PC-3 (cell line): ENCODE measurements around the gene TMEM127. TPM values are rescaled to one million over a fixed set of nuclear protein-coding genes. Genes with fewer than 3 reads are reported as not detected.
"Not testable (repeated sequence)": the region's sequence is repeated elsewhere in the genome, so short reads cannot be mapped to it uniquely, and the experiment has no call there.

Source experiments
- ATAC-seq: fragments of 200-7000 bp; cut with Tn5 transposase; 2 replicates; pipeline ENCODE4 v1.9.1; 2020; ENCODE audit warnings: mild to moderate bottlenecking, moderate library complexity
- BruUV-seq: library from RNA; stranded (reverse); fragments of 400-500 nt; replicated peaks from 2 replicates; lab custom pipeline; 2021; lab: Mats Ljungman, UMichigan
- CTCF ChIA-PET: fragments of 300-600 bp; sonication (Branson Sonifier 250); formaldehyde crosslinking; loops from one replicate; lab custom pipeline; 2022; ENCODE audit warnings: antibody characterized with exemption; lab: Charles Lee
- POLR2A ChIA-PET: fragments of 300-600 bp; sonication (Branson Sonifier 250); formaldehyde crosslinking; loops from one replicate; lab custom pipeline; 2022; ENCODE audit warnings: antibody characterized with exemption; ENCODE audit not compliant: unreplicated experiment; lab: Charles Lee
- DNase-seq: peaks from one replicate; pipeline ENCODE4 v3.0.0-alpha.2; 2015
- H2AFZ ChIP-seq: fragments of 300-600 bp; sonication (generic); 2 replicates; pipeline ENCODE4 v1.6.0; 2016; ENCODE audit warnings: antibody characterized with exemption, low read length
- H3F3A ChIP-seq: fragments of 300-600 bp; sonication (generic); one replicate; pipeline ENCODE4 v1.6.0; 2017; ENCODE audit warnings: antibody characterized with exemption, low read length, control low read depth, mild to moderate bottlenecking; ENCODE audit not compliant: unreplicated experiment
- H3K27ac ChIP-seq: fragments of 300-600 bp; sonication (generic); 2 replicates; pipeline ENCODE4 v1.5.1; 2016; ENCODE audit warnings: mild to moderate bottlenecking, low read length
- H3K27me3 ChIP-seq: fragments of 300-600 bp; sonication (generic); 2 replicates; pipeline ENCODE4 v1.6.1; 2016; ENCODE audit warnings: low read length, mixed read lengths
- H3K36me3 ChIP-seq: fragments of 300-600 bp; sonication (generic); 2 replicates; pipeline ENCODE4 v1.6.1; 2016; ENCODE audit warnings: low read depth, mixed run types, low read length, mixed read lengths
- H3K4me1 ChIP-seq: fragments of 300-600 bp; sonication (generic); 2 replicates; pipeline ENCODE4 v1.5.1; 2016; ENCODE audit warnings: low read length; ENCODE audit not compliant: insufficient read depth
- H3K4me2 ChIP-seq: fragments of 300-600 bp; sonication (generic); 2 replicates; pipeline ENCODE4 v1.6.0; 2016; ENCODE audit warnings: low read length
- H3K4me3 ChIP-seq: fragments of 300-600 bp; sonication (generic); 2 replicates; pipeline ENCODE4 v1.5.1; 2016; ENCODE audit warnings: mild to moderate bottlenecking, low read length, mixed read lengths
- H3K79me2 ChIP-seq: fragments of 300-600 bp; sonication (generic); 2 replicates; pipeline ENCODE4 v1.6.1; 2017; ENCODE audit warnings: low read length, mixed read lengths
- H3K9ac ChIP-seq: fragments of 300-600 bp; sonication (generic); 2 replicates; pipeline ENCODE4 v1.6.0; 2016; ENCODE audit warnings: mild to moderate bottlenecking, low read length
- H3K9me2 ChIP-seq: fragments of 300-600 bp; sonication (generic); replicated peaks from 2 replicates; pipeline ENCODE4 v1.6.1; 2016; ENCODE audit warnings: mixed run types, low read length, mixed read lengths
- H3K9me3 ChIP-seq: fragments of 300-600 bp; sonication (generic); 2 replicates; pipeline ENCODE4 v1.6.1; 2016; ENCODE audit warnings: low read length, mixed read lengths
- H4K20me1 ChIP-seq: fragments of 300-600 bp; sonication (generic); 2 replicates; pipeline ENCODE4 v1.6.1; 2016; ENCODE audit warnings: low read length, mixed read lengths
- CTCF ChIP-seq: fragments of 300-600 bp; sonication (generic); conservative IDR thresholded peaks from 2 replicates; pipeline ENCODE4 v1.5.1; 2017; ENCODE audit warnings: antibody characterized with exemption, low read depth, mild to moderate bottlenecking, low read length
- EZH2 ChIP-seq: fragments of 300-600 bp; sonication (generic); IDR thresholded peaks from one replicate; pipeline ENCODE4 v1.6.1; 2017; ENCODE audit warnings: antibody characterized with exemption, mild to moderate bottlenecking, low read length; ENCODE audit not compliant: unreplicated experiment
- EZH2phosphoT487 ChIP-seq: fragments of 300-600 bp; sonication (generic); IDR thresholded peaks from 2 replicates; pipeline ENCODE4 v1.6.1; 2018; ENCODE audit warnings: mild to moderate bottlenecking, antibody characterized with exemption, low read length, borderline replicate concordance
- intact Hi-C: fragments of 100-400 bp; cut with micrococcal nuclease; formaldehyde crosslinking; loops from 2 replicates; pipeline ENCODE4 v1.9.0; 2023
- total RNA-seq: library from RNA; depleted of rRNA; stranded (reverse); fragments of >200 nt; gene quantifications from 2 replicates; pipeline ENCODE4 v1.2.3, GENCODE V29; 2014

TMEM127 gene
- total RNA-seq, 1 experiment from 2014 or later = 31.9 TPM

- no TSS peak for BruUV-seq
- Histone ChIP-seq H3K27ac (no peak overlapping the region), H3K4me2 (no peak overlapping the region), H3F3A (peaks cover 5% of the 10 kb centered on the region), H3K9me2 (no peaks in the 10 kb centered on the region), H3K4me3 (no peak overlapping the region), H4K20me1 (peaks cover 32% of the 10 kb centered on the region), H2AFZ (no peak overlapping the region), H3K9ac (no peak overlapping the region), H3K4me1 (peaks cover 40% of the 10 kb centered on the region), H3K36me3 (no peaks in the 10 kb centered on the region; the same call in 1 of the 2 replicates), H3K9me3 (no peaks in the 10 kb centered on the region), H3K79me2 (peaks cover 63% of the 10 kb centered on the region), H3K27me3 (no peaks in the 10 kb centered on the region)
- ChIA-PET CTCF (interaction anchor here (0.6 kb wide), 1 partner anchor 55 kb away, joined by 9 read pairs; no protein-coding TSS in a partner anchor), POLR2A (no interaction called here)
- no peak for ATAC-seq
- intact Hi-C loops = no loop called here
- TF ChIP-seq CTCF (no peak), EZH2phosphoT487 (no peak), EZH2 (no peak)
- DNase-seq = no peak
These were observed 6.3 kb downstream of the TMEM127 start for GRCh38 chr2:96259497-96259921.

GRCh38 chr2:96258166-96259022 is 7.4 kb downstream of the TMEM127 start:
- Histone ChIP-seq H4K20me1 (peaks cover 23% of the 10 kb centered on the region), H3K4me1 (peaks cover 34% of the 10 kb centered on the region), H3K4me3 (no peak overlapping the region), H2AFZ (no peak overlapping the region), H3K9me2 (no peaks in the 10 kb centered on the region), H3K27ac (no peak overlapping the region), H3K36me3 (peaks cover 5% of the 10 kb centered on the region; the same call in 1 of the 2 replicates), H3K9me3 (no peaks in the 10 kb centered on the region), H3F3A (peaks cover 5% of the 10 kb centered on the region), H3K79me2 (peaks cover 51% of the 10 kb centered on the region), H3K27me3 (no peaks in the 10 kb centered on the region), H3K4me2 (no peak overlapping the region), H3K9ac (no peak overlapping the region)
- DNase-seq (no peak), ATAC-seq (no peak)
- BruUV-seq = no TSS peak
- POLR2A ChIA-PET = no interaction called here
- CTCF ChIA-PET = no interaction called here
- TF ChIP-seq CTCF = no peak
- no peak for TF ChIP-seq EZH2phosphoT487
- TF ChIP-seq EZH2 = no peak
- intact Hi-C loops = no loop called here

GRCh38 chr2:96257744-96258143 is 8.1 kb downstream of the TMEM127 start:
- H3K9me2 ChIP-seq, H3K4me3 ChIP-seq, H3K9ac ChIP-seq, H3K9me3 ChIP-seq, H3F3A ChIP-seq, DNase-seq, CTCF ChIA-PET, H2AFZ ChIP-seq, intact Hi-C loops, BruUV-seq, H3K27ac ChIP-seq, H3K4me2 ChIP-seq, POLR2A ChIA-PET, H3K36me3 ChIP-seq, H3K27me3 ChIP-seq, ATAC-seq: not testable (repeated sequence)
- peaks cover 45% of the 10 kb centered on the region for H3K79me2 ChIP-seq
- H3K4me1 ChIP-seq = peaks cover 34% of the 10 kb centered on the region
- H4K20me1 ChIP-seq = peaks cover 23% of the 10 kb centered on the region
